Caco-2 (cell line): Measurements from ENCODE around the gene ADAMTS2. TPM values are rescaled to one million over a fixed set of nuclear protein-coding genes. Genes with fewer than 3 reads are reported as not detected.
"Not testable (repeated sequence)": the region's sequence is repeated elsewhere in the genome, so short reads cannot be mapped to it uniquely, and the experiment has no call there.

Source experiments
- BruUV-seq: library from RNA; stranded (reverse); fragments of 400-500 nt; replicated peaks from 2 replicates; lab custom pipeline; 2021; lab: Mats Ljungman, UMichigan
- CTCF ChIA-PET: fragments of 300-600 bp; sonication (Branson Sonifier 250); formaldehyde crosslinking; loops from one replicate; lab custom pipeline; 2022; ENCODE audit warnings: antibody characterized with exemption; lab: Charles Lee
- POLR2A ChIA-PET: fragments of 300-600 bp; sonication (Branson Sonifier 250); formaldehyde crosslinking; loops from one replicate; lab custom pipeline; 2022; ENCODE audit warnings: antibody characterized with exemption; lab: Charles Lee
- DNase-seq, 2 experiments: peaks; one replicate each; pipeline versions ENCODE4 v3.0.0 to v3.0.0-alpha.2; 2020 to 2022
- H3K27me3 ChIP-seq: replicated peaks from 2 replicates; pipeline ENCODE4 v1.6.0; 2011; ENCODE audit warnings: low read length; ENCODE audit not compliant: control insufficient read depth, insufficient read depth
- H3K36me3 ChIP-seq: 2 replicates; pipeline ENCODE4 v1.5.1; 2011; ENCODE audit warnings: low read length; ENCODE audit not compliant: control insufficient read depth, insufficient read depth
- H3K4me1 ChIP-seq: fragments of 250-450 bp; sonication (Bioruptor Pico); 2 replicates; pipeline ENCODE4 v1.5.1; 2020; ENCODE audit warnings: mild to moderate bottlenecking
- H3K4me3 ChIP-seq: 2 replicates; pipeline ENCODE4 v1.5.1; 2011; ENCODE audit warnings: low read depth, mild to moderate bottlenecking, control low read depth, low read length
- H3K9me3 ChIP-seq: fragments of 250-450 bp; sonication (Bioruptor Pico); 2 replicates; pipeline ENCODE4 v1.5.1; 2020; ENCODE audit warnings: mild to moderate bottlenecking, moderate library complexity
- H3K27ac Mint-ChIP-seq: one replicate; pipeline ENCODE4 v1.8.0; 2022; ENCODE audit warnings: mixed read lengths; ENCODE audit not compliant: unreplicated experiment
- H3K27me3 Mint-ChIP-seq: one replicate; pipeline ENCODE4 v1.8.0; 2022; ENCODE audit warnings: mixed read lengths; ENCODE audit not compliant: insufficient read depth, unreplicated experiment
- H3K36me3 Mint-ChIP-seq: one replicate; pipeline ENCODE4 v1.8.0; 2022; ENCODE audit warnings: mild to moderate bottlenecking, mixed read lengths; ENCODE audit not compliant: insufficient read depth, unreplicated experiment
- H3K4me1 Mint-ChIP-seq: one replicate; pipeline ENCODE4 v1.8.0; 2022; ENCODE audit warnings: low read depth, mixed read lengths; ENCODE audit not compliant: unreplicated experiment
- H3K4me3 Mint-ChIP-seq: one replicate; pipeline ENCODE4 v1.8.0; 2022; ENCODE audit warnings: mild to moderate bottlenecking, moderate library complexity, mixed read lengths; ENCODE audit not compliant: unreplicated experiment
- H3K9me3 Mint-ChIP-seq: one replicate; pipeline ENCODE4 v1.8.0; 2022; ENCODE audit warnings: mixed read lengths; ENCODE audit not compliant: unreplicated experiment
- intact Hi-C: fragments of 100-400 bp; cut with micrococcal nuclease; formaldehyde crosslinking; loops from one replicate; pipeline ENCODE4 v1.10.0; 2022; ENCODE audit not compliant: unreplicated experiment
- total RNA-seq: library from RNA; stranded (reverse); gene quantifications from 2 replicates; pipeline ENCODE4 v1.2.3, GENCODE V29; 2022
- TF ChIP-seq, protein P1 (sequence below), 2 experiments: fragments of 200-600 bp in 1 of 2; IDR thresholded peaks; 1 replicate in 1 of 2; 2 replicates in 1 of 2; pipeline versions ENCODE4 v1.5.1 to v1.8.0; 2011 to 2022; ENCODE audit warnings: antibody characterized with exemption in 1 of 2, control low read depth in 1 of 2, inconsistent platforms in 1 of 2, low read depth in 1 of 2, low read length in 1 of 2, mild to moderate bottlenecking in 1 of 2, moderate library complexity in 1 of 2; ENCODE audit not compliant: insufficient read depth in 1 of 2, severe bottlenecking in 1 of 2, unreplicated experiment in 1 of 2

ADAMTS2 gene
- total RNA-seq, 1 experiment from 2014 or later, result 0.05 TPM

DNA sequence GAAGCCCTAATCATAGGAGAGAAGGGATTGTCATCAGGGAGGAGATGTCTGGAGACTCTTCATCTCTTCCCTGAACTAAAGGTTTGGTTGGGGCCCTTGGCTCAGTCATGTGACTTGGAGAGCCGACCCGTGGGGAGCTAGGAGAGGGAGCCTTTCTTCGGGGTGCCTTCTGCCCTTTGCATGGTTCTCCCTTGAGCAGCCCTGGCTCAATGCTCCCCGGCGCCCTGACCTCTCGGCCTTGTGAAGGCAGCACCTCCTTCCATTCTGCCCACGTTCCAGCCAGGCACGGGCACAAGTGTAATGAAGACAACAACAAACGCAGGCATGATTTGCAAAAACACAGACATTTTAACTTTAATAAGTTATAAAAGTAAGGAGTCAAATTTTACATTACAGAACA is 234.7 kb downstream of the ADAMTS2 start:
- DNase-seq, result no peak
- Histone ChIP-seq H3K36me3 (no peaks in the 10 kb centered on the region), H3K4me1 (no peaks in the 10 kb centered on the region), H3K27me3 (no peaks in the 10 kb centered on the region), H3K4me3 (no peak overlapping the region), H3K9me3 (no peaks in the 10 kb centered on the region)
- no TSS peak for BruUV-seq
- Mint-ChIP-seq H3K27ac (no peak overlapping the region), H3K36me3 (no peaks in the 10 kb centered on the region), H3K9me3 (peaks cover 47% of the 10 kb centered on the region), H3K4me1 (no peaks in the 10 kb centered on the region), H3K4me3 (no peak overlapping the region), H3K27me3 (no peaks in the 10 kb centered on the region)
- intact Hi-C loops, result no loop called here
- TF ChIP-seq, protein P1, sequence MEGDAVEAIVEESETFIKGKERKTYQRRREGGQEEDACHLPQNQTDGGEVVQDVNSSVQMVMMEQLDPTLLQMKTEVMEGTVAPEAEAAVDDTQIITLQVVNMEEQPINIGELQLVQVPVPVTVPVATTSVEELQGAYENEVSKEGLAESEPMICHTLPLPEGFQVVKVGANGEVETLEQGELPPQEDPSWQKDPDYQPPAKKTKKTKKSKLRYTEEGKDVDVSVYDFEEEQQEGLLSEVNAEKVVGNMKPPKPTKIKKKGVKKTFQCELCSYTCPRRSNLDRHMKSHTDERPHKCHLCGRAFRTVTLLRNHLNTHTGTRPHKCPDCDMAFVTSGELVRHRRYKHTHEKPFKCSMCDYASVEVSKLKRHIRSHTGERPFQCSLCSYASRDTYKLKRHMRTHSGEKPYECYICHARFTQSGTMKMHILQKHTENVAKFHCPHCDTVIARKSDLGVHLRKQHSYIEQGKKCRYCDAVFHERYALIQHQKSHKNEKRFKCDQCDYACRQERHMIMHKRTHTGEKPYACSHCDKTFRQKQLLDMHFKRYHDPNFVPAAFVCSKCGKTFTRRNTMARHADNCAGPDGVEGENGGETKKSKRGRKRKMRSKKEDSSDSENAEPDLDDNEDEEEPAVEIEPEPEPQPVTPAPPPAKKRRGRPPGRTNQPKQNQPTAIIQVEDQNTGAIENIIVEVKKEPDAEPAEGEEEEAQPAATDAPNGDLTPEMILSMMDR (IDR thresholded peaks at IDR 0.05; ENCODE audit: insufficient read depth in 1 of 2, low read depth in 1 of 2, low read length in 1 of 2, severe bottlenecking in 1 of 2, unreplicated experiment in 1 of 2), result no peak
- ChIA-PET CTCF (no interaction called here), POLR2A (no interaction called here)

DNA sequence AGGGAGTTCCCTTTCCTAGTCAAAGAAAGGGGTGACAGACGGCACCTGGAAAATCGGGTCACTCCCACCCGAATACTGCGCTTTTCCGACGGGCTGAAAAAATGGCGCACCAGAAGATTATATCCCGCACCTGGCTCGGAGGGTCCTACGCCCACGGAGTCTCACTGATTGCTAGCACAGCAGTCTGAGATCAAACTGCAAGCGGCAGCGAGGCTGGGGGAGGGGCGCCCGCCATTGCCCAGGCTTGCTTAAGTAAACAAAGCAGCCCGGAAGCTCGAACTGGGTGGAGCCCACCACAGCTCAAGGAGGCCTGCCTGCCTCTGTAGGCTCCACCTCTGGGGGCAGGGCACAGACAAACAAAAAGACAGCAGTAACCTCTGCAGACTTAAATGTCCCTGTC is 244.0 kb downstream of the ADAMTS2 start:
- H3K4me1 Mint-ChIP-seq, H3K9me3 ChIP-seq, intact Hi-C loops, H3K4me3 Mint-ChIP-seq, POLR2A ChIA-PET, H3K36me3 Mint-ChIP-seq, H3K4me3 ChIP-seq, DNase-seq, H3K27me3 Mint-ChIP-seq, H3K27me3 ChIP-seq, BruUV-seq, CTCF ChIA-PET, H3K36me3 ChIP-seq, H3K27ac Mint-ChIP-seq, H3K4me1 ChIP-seq: not testable (repeated sequence)
- peaks cover 11% of the 10 kb centered on the region for H3K9me3 Mint-ChIP-seq

DNA sequence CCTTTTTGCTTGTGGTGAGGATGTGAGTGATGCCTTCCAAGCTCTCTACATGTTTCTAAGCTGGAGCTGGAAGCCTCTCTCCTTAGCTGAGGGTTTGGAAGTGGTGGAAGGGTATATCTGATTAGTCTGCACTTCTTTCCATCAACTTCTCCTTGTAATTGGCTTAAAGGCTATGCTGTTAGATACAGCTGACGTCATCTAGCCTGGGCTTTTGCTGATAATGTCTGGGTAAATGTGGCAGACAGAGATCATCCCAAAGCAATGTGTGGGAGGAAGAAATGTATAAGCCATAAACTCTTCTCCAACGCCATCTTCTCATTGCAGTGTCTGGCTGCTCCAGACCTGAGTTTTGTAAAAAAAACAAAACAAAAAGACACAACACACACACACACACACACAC is 255.8 kb downstream of the ADAMTS2 start:
- ChIA-PET CTCF (no interaction called here), POLR2A (no interaction called here)
- no TSS peak for BruUV-seq
- Histone ChIP-seq H3K4me1 (no peaks in the 10 kb centered on the region), H3K9me3 (peaks cover 14% of the 10 kb centered on the region), H3K36me3 (no peaks in the 10 kb centered on the region), H3K4me3 (no peak overlapping the region), H3K27me3 (no peaks in the 10 kb centered on the region)
- no peaks in the 10 kb centered on the region for H3K4me1 Mint-ChIP-seq
- intact Hi-C loops, result no loop called here
- H3K9me3 Mint-ChIP-seq, result peaks cover 45% of the 10 kb centered on the region
- TF ChIP-seq, protein P1 (IDR thresholded peaks at IDR 0.05; ENCODE audit: insufficient read depth in 1 of 2, low read depth in 1 of 2, low read length in 1 of 2, severe bottlenecking in 1 of 2, unreplicated experiment in 1 of 2), result no peak
- H3K36me3 Mint-ChIP-seq, result no peaks in the 10 kb centered on the region
- H3K27ac Mint-ChIP-seq, result no peak overlapping the region
- no peaks in the 10 kb centered on the region for H3K27me3 Mint-ChIP-seq
- no peak for DNase-seq
- no peak overlapping the region for H3K4me3 Mint-ChIP-seq

DNA sequence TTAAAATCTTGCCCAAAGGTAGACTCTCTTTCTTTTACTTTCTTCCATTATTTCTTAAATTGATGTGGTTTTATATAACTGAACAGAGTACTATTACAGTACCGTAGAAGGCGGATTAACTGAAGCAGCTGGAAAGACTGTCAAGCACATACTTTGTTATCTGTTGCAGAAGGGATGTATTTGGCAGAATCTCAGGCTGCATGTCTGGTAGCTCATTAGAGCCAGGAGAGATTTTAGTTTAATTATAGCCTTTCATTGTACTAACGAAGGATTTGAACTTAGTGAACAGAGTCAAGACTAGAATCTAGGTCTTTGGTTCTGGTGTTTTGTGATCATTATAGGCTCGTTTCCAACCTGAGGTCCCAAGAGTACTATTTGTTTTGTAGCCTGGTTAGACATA is 264.5 kb downstream of the ADAMTS2 start:
- H3K4me3 ChIP-seq, result no peak overlapping the region

More for the DNA sequence above, 264.5 kb downstream of the ADAMTS2 start:
- Mint-ChIP-seq H3K27ac (no peak overlapping the region), H3K27me3 (no peaks in the 10 kb centered on the region), H3K9me3 (peaks cover 71% of the 10 kb centered on the region), H3K4me1 (no peaks in the 10 kb centered on the region), H3K4me3 (no peak overlapping the region), H3K36me3 (no peaks in the 10 kb centered on the region)
- BruUV-seq, result no TSS peak
- ChIA-PET CTCF (no interaction called here), POLR2A (no interaction called here)
- no peak for DNase-seq
- H3K9me3 ChIP-seq, result peaks cover 45% of the 10 kb centered on the region
- no peaks in the 10 kb centered on the region for H3K36me3 ChIP-seq
- no peaks in the 10 kb centered on the region for H3K27me3 ChIP-seq
- intact Hi-C loops, result no loop called here
- TF ChIP-seq, protein P1 (IDR thresholded peaks at IDR 0.05; ENCODE audit: insufficient read depth in 1 of 2, low read depth in 1 of 2, low read length in 1 of 2, severe bottlenecking in 1 of 2, unreplicated experiment in 1 of 2), result no peak
- H3K4me1 ChIP-seq, result no peaks in the 10 kb centered on the region
